HEK293 (cell line): ENCODE results near the gene PITPNC1.

Experiments
- ZFP37 ChIP-seq: fragments of 450-650 bp; formaldehyde crosslinking; IDR thresholded peaks from 2 replicates; pipeline ENCODE4 v1.5.1; 2016; ENCODE audit warnings: missing biosample characterization, missing genetic modification characterization
- ZNF146 ChIP-seq: fragments of 450-650 bp; formaldehyde crosslinking; IDR thresholded peaks from 2 replicates; pipeline ENCODE4 v1.5.1; 2016; ENCODE audit warnings: missing biosample characterization, missing genetic modification characterization
- ZNF600 ChIP-seq: fragments of 450-650 bp; formaldehyde crosslinking; IDR thresholded peaks from 2 replicates; pipeline ENCODE4 v1.5.1; 2016; ENCODE audit warnings: missing biosample characterization, missing genetic modification characterization
- TF ChIP-seq, protein P1 (sequence below): sonication (generic); formaldehyde crosslinking; IDR thresholded peaks from 2 replicates; pipeline ENCODE4 v1.8.1; 2022; ENCODE audit warnings: mild to moderate bottlenecking, moderate library complexity, missing genetic modification reagents
- TF ChIP-seq, protein P2 (sequence below): fragments of 450-650 bp; formaldehyde crosslinking; IDR thresholded peaks from 2 replicates; pipeline ENCODE4 v1.5.1; 2016; ENCODE audit warnings: missing biosample characterization, missing genetic modification characterization

DNA sequence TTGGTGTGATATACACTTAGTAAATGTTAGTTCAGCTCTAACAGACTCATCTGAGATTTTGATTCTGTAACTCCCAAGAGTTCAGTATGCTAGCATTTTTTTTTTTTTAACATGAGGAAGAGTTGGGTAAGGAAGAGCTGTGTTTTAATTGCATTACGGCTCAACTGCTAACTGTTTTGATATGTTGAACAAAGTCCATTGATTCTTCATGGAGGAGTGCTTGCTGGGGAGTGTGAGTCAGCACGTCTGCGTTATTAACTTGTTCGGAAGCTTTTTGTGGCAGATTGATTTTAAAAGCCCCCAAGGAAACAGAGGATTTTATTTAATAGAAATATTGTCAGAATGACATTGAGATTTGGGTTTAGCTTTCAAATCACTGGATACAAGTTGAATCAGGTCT lies 45.8 kb downstream of the PITPNC1 start:
- TF ChIP-seq, protein P1, sequence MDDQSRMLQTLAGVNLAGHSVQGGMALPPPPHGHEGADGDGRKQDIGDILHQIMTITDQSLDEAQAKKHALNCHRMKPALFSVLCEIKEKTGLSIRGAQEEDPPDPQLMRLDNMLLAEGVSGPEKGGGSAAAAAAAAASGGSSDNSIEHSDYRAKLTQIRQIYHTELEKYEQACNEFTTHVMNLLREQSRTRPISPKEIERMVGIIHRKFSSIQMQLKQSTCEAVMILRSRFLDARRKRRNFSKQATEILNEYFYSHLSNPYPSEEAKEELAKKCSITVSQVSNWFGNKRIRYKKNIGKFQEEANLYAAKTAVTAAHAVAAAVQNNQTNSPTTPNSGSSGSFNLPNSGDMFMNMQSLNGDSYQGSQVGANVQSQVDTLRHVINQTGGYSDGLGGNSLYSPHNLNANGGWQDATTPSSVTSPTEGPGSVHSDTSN (CRISPR knock-in tag) = no peak
- TF ChIP-seq, protein P2, sequence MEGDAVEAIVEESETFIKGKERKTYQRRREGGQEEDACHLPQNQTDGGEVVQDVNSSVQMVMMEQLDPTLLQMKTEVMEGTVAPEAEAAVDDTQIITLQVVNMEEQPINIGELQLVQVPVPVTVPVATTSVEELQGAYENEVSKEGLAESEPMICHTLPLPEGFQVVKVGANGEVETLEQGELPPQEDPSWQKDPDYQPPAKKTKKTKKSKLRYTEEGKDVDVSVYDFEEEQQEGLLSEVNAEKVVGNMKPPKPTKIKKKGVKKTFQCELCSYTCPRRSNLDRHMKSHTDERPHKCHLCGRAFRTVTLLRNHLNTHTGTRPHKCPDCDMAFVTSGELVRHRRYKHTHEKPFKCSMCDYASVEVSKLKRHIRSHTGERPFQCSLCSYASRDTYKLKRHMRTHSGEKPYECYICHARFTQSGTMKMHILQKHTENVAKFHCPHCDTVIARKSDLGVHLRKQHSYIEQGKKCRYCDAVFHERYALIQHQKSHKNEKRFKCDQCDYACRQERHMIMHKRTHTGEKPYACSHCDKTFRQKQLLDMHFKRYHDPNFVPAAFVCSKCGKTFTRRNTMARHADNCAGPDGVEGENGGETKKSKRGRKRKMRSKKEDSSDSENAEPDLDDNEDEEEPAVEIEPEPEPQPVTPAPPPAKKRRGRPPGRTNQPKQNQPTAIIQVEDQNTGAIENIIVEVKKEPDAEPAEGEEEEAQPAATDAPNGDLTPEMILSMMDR (tag by site-specific recombination) = no peak
- TF ChIP-seq ZNF600 (tag by site-specific recombination) = no peak
- TF ChIP-seq ZFP37 = no peak
- TF ChIP-seq ZNF146 = no peak
